ENCODE measurements around the gene AGAP3.

AGAP3 gene

DNA sequence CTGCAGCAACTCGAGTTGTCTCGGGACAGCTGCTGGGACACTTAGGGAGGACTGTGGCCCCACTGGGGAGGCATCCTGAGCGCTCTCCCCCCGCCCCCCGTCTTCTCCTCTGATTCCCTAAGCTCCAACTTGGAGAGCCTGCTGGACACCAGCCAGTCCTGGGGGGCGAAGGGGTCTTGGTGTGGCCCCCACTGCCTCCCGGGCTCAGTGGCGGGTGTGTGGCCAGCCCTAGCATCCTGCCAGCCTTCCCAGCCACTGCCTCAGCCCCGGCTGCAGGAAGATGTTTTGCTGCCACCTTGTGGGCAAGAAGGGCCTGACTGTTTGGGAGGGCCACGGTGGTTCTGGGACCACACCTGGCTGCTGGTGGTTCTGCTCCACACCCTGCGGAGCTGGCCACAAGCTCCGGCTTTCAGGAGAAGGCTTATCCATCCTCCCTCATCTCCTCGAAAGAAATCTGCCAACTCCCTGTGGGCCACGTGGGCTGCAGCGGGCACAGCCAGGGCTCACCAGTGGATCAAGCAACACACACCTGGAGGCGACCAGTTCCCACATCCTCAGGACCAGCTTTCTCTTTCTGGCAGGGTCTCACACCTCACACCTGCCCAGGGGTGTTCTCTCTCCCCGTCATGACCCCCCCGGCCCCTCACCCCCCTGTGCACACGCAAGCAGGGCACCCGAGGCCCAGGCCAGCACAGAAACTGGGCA lies 24.8 kb downstream of the AGAP3 start:
- DNase-seq = peak; percentile 31

DNA sequence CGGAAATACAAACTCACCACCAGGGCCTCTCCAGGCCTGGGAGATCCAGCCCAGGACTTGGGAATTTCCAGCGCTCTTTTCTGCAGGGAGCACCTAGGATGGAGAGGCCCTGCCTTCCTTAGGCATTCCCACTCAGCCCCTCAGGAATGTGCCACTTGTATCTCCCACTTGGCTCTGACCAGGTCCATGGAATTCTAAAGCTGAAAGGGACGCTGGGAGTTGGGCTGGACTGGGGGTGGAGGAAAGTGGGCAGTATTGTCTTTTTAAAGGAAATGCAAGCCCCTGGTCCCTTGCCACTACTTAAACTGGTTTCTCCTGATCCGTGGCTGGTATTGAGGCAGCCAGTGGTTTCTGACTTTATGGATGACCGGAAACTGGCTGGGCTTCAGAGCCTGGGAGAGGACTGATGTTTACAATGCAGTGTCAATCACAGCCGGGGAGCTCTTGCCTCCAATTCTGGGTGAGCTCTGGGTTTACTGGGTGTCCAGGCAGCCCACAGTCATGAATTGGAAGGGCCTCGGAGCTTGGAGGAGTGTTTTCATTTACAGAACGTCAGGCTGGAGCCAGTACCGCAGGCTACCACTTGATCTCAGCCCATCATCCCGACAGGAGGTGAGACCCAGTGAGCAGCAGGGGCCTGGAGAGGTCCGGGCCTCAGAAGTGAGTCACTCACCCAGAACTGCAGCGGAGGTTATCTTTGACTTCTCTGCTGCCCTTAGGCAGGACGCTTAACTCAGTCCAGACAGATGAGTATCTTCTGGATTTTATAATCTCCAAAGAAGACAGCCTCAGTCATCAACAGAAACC lies 27.3 kb downstream of the AGAP3 start:
- peak; percentile 61 for DNase-seq

DNA sequence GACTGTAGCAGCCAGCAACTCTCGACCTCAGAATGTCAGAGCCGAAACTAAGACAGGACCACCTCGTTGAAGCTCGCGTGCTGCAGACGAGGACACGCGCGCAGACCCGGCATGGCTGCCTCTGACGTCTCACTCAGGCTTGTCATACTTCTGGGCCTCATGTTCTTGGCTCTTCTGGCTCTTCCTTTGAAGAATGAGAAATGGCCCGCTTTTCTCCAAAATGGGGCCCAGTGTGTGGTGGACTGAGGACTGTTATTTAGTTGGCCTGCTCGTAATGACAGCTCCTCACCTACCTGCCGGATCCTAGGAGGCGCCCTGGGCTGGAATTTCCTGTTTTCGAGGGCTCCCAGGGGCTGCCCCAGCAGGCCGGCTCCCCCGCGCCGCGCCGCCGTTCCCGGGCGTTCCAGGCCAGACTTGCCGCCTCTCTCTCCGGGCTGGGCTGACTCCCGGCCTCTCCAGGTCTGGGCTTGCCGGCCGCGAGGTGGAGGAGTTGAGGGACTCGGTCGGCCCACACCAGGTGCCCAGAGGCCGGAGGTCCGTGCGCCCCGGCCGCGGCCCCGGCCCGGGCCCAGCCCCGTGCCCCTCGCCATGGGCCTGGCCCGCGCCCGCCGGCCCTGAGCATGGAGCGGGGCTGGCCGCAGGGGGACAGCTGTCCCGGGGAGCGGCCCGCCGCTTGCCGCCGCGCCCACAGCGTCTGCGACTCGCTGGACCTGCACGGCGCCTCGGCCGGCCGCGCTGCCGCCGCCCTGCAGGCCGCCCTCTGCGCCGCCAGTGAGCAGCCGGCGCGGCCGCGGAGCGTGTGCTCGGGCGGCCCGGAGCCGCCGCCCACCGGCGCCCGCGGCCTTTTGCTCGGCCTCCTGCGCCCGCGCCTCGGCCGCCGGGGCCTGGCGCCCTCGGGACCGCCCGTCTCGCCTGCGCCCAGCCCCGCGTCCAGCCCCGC lies 28.1 kb downstream of the AGAP3 start:
- no peak for DNase-seq

DNA sequence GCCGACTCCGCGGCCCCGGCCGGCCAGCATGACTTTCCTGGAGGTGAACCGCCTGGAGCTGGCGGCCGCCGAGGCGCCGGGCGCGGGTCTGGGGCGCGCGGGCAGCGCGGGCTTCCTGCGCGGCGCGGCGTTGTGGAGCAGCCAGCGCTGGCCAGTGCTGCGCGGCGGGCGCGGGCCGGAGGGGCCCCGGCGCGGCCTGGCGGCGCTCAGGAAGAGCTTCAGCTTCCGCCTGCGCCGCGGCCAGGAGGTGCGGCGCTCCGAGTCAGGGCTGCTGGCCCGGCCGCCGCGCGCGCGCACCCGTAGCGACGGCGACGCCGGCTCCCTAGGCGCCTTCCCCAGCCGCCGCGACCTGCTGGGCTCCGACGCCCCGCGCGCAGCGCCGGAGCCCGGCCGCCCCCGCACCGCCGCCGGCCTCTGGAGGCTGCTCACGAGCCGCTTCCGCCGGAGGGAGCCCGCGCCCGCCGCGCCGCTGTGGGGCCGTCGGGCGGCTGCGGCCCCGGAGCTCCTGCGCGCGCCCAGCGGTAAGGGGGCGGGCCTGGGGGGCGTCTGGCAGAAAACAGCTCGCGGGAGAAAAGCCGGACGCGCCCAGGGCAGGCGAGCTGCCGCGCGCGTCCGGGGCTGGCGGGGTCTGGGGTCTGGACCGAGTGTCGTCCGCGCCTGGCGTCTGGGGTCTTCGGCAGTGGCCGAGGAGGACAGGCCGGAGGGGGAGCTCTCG lies 29.0 kb downstream of the AGAP3 start:
- DNase-seq = no peak

DNA sequence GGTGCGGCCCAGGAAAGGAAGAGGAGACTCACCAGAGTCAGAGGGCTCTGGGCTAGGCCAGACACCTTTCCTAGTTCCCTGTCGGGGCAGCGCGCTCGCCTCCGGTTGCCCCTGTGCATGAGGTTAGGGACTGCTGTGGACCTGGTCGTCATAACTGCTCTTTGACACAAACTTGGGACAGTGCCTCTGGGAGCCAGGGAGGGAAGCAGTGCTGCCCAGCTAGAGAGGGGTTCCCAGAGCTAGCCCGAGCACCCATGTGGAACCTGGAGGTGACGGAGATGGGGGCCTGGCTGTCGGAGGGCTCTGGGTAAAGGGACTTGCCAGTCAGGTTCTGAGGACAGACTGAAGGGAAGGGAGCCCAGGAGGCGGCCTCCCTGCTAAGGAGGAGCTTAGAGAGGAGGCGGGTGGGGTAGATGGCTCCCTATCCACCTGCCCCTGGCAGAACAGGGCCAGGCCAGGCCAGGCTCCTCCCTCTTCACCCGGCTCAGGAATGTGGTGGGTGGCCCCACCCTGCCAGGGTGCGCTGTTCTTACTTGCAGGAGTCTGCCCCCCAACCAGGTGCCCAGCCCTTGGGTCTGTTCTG lies 29.7 kb downstream of the AGAP3 start:
- no peak for DNase-seq

DNA sequence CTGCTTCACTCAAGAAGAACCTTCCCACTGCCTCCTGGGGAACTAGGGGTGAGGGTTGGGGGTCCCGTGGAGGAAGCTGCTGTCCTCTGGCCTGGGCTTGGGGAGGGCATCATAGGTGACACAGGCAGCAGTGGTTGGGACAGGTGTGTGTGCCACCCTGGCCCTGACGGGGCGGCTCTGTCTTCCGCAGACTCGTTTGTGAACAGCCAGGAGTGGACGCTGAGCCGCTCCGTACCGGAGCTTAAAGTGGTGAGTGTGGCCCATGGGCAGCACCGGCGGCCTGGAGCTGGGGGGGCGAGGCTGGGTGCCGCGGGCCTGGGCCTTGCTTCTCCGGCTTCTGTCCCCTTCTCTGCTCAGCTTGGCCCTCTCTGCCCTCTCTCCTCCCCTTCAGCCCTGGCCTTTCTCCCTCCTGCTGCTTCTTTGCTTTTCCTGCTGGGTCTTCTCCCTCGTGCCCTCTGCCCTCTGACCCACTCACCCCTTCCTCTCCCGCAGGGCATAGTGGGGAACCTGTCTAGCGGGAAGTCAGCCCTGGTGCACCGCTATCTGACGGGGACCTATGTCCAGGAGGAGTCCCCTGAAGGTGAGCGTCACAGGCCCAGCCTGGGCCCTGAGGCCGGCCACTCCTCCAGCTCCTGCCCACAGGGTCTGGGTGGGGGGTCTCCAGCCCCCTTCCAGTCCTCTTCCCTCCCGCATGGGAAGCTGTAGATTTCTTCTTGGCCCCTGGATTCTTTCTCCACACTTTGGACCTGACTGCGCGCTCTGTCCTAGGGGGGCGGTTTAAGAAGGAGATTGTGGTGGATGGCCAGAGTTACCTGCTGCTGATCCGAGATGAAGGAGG lies 30.5 kb downstream of the AGAP3 start:
- DNase-seq = no peak

DNA sequence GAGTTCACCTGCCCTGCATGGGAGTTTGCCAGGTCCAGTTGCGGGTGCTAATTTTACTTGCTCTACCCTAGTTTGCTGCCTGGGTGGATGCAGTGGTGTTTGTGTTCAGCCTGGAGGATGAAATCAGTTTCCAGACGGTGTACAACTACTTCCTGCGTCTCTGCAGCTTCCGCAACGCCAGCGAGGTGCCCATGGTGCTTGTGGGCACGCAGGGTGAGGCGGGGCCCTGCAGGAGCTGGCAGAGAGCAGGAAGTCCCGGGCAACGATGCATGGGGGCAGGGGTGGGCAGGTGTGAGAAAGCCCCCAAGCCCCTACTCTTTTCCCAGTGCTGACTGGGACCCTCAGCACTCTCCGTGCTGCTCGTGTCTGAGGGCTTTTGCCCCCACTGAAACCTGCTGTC lies 31.3 kb downstream of the AGAP3 start:
- no peak for DNase-seq

DNA sequence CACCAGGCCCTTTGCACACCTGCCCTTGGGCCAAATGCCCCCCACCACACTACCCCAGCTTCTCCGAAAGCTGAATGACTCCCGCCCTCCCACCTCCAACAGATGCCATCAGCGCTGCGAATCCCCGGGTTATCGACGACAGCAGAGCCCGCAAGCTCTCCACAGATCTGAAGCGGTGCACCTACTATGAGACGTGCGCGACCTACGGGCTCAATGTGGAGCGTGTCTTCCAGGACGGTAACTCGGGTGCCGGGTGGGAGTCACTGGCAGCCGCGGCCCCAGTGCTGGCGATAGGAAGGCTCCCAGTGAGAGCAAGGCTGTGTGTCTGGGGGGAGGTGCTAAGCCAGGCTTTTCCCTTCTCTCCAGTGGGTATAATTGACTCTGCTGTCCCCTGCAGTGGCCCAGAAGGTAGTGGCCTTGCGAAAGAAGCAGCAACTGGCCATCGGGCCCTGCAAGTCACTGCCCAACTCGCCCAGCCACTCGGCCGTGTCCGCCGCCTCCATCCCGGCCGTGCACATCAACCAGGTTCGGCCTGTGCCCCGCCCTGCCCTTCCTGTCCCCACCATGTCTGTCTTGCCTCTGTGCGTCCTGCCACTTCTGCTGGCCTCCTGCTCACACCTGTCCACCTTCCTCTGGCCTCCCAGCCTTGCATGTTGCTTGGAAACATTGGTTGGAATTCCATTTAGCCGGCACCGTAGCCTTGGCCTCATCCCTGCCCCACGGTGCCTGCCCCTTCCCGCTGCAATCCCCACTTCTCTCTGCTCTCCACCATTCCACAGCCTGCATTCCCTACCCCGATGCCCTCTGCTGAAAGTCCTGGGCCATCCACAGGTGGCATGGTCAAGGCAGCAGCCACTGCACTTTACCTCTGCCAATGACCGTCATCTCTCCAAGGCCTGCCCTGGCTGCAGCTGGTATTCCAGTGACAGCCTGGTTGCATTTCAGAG lies 32.1 kb downstream of the AGAP3 start:
- no peak for DNase-seq

DNA sequence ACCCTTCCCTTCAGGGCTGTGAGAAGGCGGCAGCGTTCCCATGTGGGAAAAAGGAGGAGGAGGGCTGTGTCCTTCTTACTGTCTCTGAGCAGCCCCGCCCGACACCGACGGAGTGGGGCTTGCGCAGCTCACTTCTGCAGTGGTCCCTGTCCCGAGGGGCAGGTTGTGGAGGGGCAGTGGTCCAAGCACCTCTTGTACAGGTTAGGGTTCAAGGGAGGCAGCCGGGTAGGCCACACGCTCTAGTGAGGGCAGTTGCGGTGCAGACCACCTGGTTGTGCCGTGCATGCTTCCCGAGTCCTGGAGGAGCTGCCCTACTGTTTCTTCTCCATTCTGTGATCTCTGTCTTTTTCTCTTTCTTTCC lies 32.8 kb downstream of the AGAP3 start:
- DNase-seq = no peak

DNA sequence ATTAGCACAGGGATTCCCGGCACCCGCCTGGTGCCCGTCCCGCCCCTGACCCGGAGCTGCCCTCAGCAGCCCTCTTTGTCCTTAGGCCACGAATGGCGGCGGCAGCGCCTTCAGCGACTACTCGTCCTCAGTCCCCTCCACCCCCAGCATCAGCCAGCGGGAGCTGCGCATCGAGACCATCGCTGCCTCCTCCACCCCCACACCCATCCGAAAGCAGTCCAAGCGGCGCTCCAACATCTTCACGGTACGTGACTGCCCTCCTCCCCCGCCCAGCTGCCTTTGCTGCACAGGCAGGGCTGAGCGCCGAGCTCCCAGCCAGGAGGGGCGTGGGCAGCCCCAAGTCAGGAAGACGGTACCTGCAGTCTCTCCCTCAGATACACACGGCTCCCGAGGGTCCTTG lies 33.6 kb downstream of the AGAP3 start:
- no peak for DNase-seq

DNA sequence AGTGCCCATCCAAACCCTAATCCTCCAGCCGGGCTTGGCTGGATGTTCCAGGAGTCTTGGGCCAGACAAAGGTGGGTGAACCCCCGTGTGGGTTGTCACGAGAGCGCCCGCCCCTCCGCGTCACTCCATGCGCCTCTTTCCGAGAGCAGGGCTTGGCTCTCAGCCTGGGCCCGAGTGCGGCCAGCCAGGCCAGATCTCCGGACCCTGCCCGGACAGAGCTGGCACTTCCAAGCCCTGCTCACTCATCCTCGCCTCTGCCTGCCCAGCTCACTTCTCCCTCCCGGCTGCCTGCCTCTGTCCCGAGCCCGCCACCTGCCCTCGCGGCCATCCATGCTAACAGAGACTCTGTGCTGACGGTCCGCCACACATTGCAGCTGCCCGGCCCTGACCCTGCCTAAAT lies 34.6 kb downstream of the AGAP3 start:
- no peak for DNase-seq

DNA sequence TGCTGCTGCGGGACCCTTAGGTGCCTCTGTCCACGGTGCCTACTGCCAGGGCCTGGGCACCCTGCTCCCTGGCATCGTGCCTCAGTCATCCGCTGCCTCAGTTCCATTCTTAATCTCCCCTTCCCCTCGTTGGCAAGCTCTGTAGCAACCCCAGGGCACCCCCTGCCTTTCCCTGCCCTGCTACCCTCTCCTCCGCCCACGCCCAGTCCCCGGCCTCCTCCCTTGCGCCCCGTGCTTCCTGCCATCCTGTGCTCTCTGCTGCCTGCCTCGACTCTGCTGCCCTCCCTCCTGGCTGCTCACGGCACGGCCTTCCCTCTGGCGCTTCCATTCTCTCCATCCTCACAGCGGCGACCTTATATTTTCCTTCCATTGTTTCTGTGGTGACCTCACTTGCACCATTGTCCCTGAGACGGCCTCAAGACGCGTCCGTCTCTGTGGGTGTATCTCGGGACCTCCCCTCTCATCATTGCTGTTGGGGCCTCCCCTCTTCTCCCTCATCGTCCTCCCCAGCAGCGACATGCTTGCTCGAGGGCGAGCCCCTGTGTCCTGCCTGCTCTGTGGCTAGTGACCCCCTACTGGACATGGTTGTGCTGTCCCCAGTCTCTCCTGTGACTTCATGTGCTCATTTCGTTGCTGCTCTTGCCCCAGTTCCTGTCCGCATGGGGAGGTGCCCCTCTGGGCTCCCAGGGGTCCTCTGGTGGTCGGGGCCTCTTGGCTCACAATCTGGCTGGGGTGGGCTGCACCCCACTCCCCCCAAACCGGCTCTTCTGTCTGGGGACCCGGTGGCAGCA lies 35.3 kb downstream of the AGAP3 start:
- DNase-seq = no peak

DNA sequence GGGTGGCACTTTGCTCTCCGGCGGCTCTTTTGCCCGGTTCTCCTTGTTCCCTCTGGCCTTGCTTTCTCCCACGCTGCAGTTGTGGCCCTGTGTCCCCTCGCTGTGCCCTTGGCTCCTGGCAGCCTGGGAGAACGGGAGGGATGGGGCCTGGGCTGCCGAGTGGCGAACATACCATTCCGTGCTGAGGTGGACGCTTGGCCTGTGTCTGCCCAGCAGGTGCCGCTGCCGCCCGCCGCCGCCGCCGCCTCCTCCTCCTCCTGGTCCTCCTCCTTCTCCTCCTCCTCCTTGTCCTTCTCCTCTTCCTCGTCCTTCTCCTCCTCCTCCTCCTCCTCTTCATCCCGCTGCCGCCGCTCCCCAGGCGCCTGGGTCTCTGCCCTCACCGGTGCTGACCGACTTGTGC lies 36.0 kb downstream of the AGAP3 start:
- DNase-seq = no peak

DNA sequence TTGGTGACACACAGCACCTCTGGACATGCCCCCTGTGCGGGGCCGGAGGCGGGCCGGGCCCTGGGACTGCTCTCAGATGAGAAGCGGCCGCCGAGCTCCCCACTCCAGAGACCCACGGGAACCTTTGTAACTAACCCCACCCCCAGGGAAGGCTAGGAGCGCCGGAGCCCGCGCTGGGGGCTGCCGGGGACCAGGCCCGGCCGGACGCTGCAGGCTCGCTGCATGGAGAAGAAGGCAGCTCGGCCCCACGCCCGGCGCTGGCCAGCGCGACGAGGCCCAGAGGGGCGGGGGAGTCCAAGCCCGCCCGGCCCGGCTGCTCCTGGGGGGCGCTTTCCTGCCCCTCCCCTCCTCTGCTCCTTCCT lies 36.5 kb downstream of the AGAP3 start:
- no peak for DNase-seq

DNA sequence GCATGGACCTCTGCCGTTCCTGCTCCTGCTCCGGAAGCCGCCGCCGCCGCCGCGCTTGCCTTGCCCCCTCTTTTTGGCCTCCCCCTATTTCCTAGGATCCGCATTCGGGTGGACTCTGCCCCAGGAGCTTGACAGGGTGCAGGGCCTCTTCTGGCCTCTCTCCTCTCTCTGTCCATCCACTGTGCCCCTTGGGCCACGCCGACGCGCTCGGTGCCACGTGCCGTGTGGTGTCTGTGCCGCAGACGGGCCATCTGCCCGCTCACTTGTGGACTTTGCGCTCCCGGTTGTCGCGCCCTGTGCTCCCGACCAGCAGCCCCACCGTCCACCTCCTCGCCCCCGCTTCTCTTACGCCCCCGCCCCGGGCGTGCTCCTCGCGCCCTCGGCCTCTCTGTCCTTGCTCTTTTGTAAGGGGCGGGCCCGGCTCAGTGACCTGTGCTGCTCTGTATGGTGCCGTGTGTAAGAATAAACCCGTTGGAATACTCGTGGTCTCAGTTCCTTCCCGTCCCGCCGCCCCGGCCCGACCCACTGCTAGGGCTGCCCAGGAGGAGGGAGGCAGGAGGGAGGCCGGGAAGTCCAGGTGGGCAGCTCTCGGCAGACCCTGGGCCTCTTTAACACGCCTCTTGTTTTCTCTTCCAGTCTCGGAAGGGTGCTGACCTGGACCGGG lies 37.0 kb downstream of the AGAP3 start:
- no peak for DNase-seq

DNA sequence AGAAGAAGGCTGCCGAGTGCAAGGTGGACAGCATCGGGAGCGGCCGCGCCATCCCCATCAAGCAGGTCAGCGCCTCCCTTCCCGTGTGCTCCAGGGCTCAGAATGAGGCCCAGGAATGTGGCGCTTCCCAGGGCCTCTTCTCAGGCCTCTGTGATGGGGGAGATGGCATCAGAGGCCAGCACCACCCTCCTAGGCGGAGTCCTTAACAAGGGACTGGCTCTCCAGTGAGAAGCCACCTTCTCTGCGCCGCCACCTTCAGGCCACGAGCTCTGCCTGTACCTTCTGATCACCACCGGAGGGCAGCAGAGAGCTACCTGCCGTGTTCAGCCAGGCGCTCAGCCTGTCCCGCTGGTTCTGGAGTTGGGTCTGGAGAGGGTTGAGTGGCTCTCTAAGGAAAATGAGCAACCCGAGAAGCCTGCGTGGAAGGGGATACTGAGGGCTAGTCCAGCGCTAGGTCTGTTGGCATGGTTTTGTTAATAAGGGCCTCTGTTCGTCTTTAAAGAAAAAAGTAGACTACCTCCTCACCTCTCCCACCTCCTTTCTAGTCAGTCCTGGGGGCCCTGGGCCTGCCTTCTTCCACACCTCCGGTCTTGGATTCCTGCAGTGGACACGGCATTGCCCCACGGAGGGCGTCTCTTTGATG lies 37.7 kb downstream of the AGAP3 start:
- peak; percentile 56 for DNase-seq

DNA sequence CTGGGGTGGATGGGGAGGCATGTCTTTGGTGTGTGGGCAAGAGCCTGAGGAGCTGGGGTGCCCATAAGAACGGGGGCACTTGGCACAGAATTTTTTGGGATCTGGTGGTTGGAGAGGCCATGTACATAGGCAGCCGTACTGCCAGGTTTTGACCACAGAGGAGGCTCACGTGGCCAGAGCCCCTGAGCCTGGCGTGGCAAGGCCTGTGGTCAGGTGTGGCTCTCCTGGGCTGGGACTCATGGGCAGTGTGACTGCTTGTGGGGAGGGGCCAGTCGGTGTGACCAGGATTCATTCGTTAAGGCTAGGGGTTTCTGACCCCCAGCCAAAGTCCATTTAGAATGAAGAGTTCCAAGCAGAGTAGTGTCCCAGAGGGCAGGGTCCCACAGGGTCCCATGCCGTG lies 38.2 kb downstream of the AGAP3 start:
- DNase-seq = no peak

DNA sequence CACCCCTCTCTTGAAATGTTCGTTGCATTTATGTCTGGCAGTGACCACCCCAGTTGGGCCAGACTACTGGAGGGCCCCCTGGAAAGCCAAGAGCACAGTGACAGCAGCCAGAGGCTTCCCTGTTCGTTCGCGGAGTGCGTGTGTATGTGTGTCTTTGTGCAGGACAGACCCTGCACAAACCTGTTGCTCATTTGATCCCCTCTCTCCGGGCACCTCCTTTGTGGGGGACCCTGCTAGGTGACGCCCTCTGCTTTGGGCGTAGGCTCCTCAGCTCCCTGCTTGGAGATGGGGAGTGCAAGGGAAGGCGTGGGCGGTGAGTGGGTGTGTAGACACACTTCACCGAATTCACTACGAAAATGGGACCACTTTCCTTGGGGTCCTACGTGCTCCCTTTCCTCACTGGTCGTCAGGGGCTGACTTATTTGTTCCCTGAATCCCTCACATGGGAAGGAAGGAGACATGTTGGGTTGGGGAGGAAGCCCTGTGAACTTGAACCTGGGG lies 38.7 kb downstream of the AGAP3 start:
- DNase-seq = no peak

Measured in amniotic stem cell (primary cell).